NCI-H345 treated with DMSO at 0.1 percent for 48 hours (cell line): ENCODE measurements around the gene NINL.

Experiments
- DNase-seq: peaks from one replicate; lab custom pipeline; 2025; ENCODE audit not compliant: unreplicated experiment; lab: John Stamatoyannopoulos, UW

Gene NINL

DNA sequence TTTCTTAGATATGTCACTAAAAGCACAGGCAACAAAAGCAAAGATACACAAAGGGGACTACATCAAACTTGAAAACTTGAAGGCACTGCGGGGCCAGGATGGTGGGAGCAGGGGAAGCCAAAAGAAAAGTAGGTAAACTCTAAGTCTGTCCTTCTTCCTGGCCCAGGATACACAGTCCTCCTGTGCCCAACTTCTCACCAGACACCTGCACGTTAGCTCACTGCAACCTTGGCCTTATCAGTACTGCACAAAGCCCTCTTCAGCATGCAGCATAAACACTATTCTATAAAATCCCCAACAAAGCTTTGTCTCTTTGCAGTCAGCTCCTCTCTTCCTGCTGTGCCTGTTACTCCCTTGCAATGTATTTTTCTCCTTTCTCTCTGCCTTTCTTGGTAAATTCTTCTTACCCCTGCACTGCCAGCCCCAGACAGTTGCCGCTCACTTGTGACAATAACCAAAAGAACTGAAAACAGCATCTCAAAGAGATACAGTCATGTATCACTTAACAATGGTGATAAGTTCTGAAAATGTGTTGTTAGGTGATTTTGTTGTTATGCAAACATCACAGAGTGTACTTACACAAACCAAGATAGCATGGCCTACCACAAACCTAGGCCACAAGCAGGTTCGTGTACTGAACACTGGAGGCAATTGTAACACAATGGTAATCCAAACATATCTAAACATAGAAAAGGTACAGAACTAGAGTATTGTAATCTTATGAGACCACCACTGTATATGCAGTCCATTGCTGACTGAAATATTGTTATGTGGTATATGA is 51.2 kb downstream of the NINL start:
- no peak for DNase-seq

GRCh38 chr20:25532971-25533391 is 52.4 kb downstream of the NINL start:
- DNase-seq, result no peak

DNA sequence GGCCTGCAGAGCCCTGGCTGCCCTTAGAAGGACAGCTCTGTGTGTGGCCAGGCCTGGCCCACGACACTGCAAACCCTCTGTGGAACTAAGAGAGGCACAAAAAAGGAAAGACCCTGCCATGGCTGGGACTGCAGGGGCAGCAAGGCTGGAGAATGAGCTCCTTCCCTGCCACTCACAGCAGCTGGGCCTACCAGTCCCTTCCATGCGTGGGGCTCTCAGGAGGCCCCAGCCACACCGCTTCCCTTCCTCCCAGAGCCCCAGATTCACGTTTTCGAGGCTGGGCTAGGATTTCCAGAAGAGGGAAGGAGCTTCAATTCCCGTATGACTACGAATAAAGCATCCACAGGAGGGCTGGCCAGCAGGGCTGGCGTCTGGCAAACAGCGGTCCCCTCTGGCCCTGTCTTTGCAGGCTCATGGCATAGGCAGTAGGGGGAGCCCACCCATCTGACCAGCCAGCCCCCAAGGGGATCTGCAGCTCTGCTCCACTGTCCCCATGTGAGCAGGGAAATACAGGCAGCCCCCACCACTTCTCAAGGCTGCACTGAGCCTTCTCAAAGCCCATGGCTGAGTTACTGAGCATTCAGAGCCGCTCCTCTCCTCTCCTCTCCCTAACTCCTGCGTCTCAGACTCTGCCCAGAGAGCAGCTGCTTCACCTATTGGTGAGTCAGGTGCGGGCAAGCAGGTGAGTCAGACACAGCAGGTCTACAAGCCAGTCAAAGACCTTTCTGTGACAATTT is 53.1 kb downstream of the NINL start:
- no peak for DNase-seq

- DNase-seq, result no peak
These were observed 55.9 kb downstream of the NINL start for GRCh38 chr20:25529295-25529951.

DNA sequence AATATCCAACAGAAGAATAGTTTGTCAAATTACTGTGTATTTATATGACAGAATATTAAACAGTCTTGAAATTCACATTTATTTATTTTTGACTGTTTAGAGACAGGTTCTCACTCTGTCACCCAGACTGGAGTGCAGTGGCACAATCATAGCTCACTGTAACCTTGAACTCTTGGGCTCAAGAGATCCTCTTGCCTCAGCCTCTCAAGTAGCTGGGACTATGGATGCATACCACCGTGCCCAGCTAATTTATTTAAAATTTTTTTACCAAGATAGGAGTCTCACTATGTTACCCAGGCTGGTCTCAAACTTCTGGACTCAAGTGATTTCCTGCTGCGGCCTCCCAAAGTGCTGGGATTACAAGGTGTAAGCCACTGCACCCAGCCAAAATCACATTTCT is 57.4 kb downstream of the NINL start:
- no peak for DNase-seq

- DNase-seq, result no peak
These were observed 58.9 kb downstream of the NINL start for GRCh38 chr20:25526446-25526845.

DNA sequence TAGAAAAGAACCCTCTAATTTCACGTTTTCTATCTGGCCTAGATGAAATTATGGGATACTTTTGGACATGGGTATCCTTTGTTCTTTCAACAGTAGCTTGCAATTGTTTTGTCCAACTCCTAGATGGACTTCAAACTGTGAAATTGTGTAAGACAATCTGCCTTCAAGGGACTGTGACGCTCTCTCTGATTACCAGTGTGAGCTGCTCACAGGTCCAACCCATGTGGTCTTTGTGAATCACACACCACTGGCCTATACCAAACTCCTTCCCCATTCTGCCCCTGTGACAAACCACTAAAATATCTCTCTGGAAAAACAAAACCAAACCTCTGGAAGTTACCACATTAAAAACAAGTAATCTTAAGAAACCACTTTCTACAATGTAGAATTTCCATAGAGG is 59.5 kb downstream of the NINL start:
- no peak for DNase-seq

DNA sequence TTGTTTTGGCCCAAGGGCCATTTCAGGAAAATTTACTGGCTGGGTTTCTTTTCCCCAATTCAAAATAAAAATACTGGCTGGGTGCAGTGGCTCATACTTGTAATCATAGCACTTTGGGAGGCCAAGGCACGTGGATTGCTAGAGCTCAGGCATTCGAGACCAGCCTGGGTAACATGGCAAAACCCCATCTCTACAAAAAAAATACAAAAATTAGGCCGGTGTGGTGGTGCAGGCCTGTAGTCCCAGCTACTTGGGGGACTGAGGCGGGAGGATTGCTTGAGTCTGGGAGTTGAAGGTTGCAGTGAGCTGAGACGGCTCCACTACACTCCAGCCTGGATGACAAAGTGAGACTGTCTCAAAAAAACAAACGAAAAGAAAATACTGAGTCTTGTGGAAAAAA is 60.0 kb downstream of the NINL start:
- no peak for DNase-seq

GRCh38 chr20:25521382-25521781 is 63.9 kb downstream of the NINL start:
- no peak for DNase-seq

DNA sequence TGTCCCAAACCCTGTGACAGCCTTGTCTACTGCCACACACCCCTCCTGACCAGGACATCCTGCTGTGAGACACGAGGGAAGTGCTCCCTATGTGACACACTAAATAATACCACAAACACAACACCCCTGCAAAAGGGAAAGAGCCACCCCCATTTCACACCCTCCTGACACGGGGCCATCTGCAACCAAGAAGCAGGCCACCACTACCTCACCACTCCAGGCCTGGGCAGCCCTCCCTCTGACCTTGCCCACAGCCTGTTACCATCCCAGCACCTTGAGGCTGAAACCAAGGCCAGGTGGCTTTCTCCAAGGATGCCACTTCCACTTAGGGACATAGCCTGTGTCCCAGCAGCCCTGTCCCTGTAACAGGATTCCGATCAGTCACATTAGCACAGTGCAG is 68.2 kb downstream of the NINL start:
- no peak for DNase-seq

DNA sequence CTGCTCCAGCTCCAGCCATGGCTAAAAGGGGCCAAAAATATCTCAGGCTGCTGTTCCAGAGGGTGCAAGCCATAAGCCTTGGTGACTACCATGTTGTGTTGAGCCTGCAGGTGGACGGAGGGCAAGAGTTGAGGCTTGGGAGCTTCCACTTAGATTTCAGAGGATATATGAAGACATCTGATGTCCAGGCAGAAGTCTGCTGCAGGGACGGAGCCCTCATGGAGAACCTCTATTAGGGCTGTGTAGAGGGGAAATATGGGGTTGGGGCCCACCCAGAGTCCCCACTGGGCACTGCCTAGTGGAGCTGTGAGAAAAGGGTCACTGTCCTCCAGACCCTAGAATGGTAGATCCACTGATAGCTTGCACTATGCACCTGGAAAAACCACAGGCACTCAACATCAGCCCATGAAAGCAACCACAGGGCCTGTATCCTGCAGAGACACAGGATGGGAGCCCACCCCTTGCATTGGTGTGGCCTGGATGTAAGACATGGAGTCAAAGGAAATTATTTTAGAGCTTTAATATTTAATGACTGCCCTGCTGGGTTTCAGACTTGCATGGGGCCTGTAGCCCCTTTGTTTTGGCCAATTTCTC is 70.5 kb downstream of the NINL start:
- DNase-seq, result no peak

DNA sequence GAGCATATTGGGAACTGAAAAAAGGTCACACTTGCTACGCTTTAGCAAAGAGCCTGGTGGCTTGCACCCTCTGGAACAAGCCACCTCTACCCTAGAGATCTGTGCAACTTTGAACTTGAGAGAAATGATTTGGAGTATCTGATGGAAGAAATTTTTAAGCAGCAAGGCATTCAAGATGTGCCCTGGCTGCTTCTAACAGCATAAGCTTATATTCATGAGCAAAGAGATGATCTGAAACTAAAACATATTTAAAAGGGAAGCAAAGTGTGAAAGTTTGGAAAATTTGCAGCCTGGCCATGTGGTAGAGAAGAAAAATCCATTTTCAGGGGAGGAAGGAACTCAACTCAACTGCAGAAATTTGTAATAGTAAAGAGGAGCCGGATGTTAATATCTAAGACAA is 71.1 kb downstream of the NINL start:
- DNase-seq, result no peak

GRCh38 chr20:25512709-25513108 is 72.6 kb downstream of the NINL start:
- no peak for DNase-seq

DNA sequence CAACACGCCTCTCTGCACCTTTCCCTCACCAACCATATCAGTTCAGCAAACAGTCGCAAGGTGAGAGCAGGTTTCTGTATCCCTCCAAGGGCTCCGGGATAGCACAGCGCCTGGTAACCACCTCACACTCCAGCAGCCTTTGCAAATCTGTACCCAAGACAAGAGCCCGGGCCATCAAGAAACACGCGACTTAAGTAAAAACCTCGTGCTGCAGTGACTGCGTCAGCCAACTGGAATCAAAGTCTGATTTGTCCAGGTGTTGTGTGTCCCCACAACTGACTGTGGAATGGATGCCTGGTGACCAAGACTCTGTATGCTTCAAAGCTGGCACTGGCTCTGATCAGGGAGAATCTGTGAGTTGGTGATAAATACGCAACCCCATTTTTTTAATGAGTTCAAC is 74.1 kb downstream of the NINL start:
- DNase-seq, result no peak

DNA sequence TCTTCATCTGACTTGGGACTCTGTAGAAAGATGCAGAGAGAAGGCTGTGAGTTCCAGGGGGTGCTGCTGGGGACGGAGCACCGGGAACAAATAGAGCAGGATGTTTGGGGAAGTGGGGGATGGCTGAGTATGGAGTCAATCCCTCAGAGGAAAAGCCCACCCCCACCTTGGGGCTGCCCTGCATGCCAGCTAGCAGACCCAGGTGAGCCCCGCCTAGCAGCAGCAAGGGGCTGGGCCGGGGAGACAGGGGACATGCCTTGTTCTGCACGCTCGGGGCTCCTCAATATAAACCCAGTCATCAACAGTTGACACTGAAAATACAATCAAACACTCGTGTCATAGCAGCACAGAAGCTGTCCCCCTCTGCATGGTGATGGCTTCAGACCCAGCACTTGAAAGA is 74.6 kb downstream of the NINL start:
- no peak for DNase-seq

DNA sequence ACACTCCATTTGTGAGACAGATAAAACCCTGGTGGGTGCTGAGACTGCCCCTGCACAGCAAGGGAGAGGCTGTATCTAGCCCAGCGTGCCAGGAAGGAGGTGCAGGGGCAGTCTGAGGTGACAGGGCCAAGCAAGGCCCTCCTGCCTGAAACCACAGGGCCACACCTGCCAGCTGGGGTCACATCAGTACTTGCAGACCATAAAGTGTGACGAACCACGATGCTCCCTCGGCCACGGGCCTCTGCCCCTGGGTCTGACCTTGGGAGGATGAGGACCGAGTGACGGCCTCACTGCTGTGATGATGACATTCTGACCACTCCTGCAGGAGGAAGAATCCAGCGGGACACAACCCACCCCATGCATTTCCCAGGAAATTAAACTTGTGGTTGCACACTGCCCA is 75.1 kb downstream of the NINL start:
- DNase-seq, result no peak

DNA sequence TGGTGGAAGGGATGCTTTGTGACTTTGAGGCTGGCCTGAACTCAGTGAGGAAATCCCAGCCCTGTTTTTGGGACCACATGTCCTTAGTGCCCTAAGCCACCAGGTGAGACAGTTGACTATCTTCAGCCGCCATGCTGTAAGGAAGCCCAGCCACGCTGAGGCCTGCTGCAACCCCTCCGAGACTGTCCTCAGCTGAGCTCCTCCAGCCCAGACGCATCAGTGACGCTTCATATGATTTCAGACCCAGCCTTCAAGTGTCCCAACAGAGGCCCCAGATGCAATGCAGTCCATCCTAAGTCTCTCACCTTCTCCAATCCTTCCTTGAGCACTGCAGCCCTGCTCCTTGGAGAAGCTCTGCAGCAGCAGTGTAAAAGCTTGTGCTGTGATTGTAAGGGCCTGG is 76.2 kb downstream of the NINL start:
- DNase-seq, result no peak

- no peak for DNase-seq
These were observed 77.1 kb downstream of the NINL start for GRCh38 chr20:25508083-25508770.

GRCh38 chr20:25507385-25508082 is 77.8 kb downstream of the NINL start:
- DNase-seq, result no peak

GRCh38 chr20:25504366-25505135 is 80.8 kb downstream of the NINL start:
- DNase-seq, result no peak
